IMR-90 (cell line): ENCODE results near the gene THRB. TPM values are rescaled to one million over a fixed set of nuclear protein-coding genes. Genes with fewer than 3 reads are reported as not detected.

Source experiments
- ATAC-seq: fragments of 200-7000 bp; cut with Tn5 transposase; 2 replicates; pipeline ENCODE4 v1.9.1; 2020; ENCODE audit warnings: low read depth, mild to moderate bottlenecking, moderate library complexity
- BruUV-seq: library from RNA; stranded (reverse); fragments of 400-500 nt; replicated peaks from 2 replicates; lab custom pipeline; 2021; lab: Mats Ljungman, UMichigan
- CTCF ChIA-PET: fragments of 300-600 bp; formaldehyde crosslinking; extraction: SDS; loops from one replicate; lab custom pipeline; 2021; ENCODE audit warnings: antibody characterized with exemption; lab: Yijun Ruan, JAX
- POLR2A ChIA-PET: fragments of 300-600 bp; sonication (Branson Sonifier 250); formaldehyde crosslinking; loops from one replicate; lab custom pipeline; 2022; ENCODE audit warnings: antibody characterized with exemption; ENCODE audit not compliant: unreplicated experiment; lab: Charles Lee
- DNase-seq: peaks from one replicate; pipeline ENCODE4 v3.0.0; 2013
- H2AFZ ChIP-seq: replicated peaks from 2 replicates; pipeline ENCODE3; 2013; ENCODE audit warnings: low read length, mild to moderate bottlenecking; ENCODE audit not compliant: poor library complexity
- H2AK5ac ChIP-seq: 2 replicates; pipeline ENCODE4 v1.6.1; 2013; ENCODE audit warnings: low read depth, low read length, inconsistent platforms
- H2AK9ac ChIP-seq: replicated peaks from 2 replicates; pipeline ENCODE3; 2013; ENCODE audit warnings: mild to moderate bottlenecking, low read depth, low read length, moderate library complexity; ENCODE audit not compliant: poor library complexity
- H2BK120ac ChIP-seq: 2 replicates; pipeline ENCODE4 v1.6.1; 2013; ENCODE audit warnings: low read depth, low read length, inconsistent platforms
- H2BK15ac ChIP-seq: 3 replicates; pipeline ENCODE4 v1.6.1; 2013; ENCODE audit warnings: low read depth, low read length, inconsistent platforms
- H2BK20ac ChIP-seq: 2 replicates; pipeline ENCODE4 v1.6.1; 2013; ENCODE audit warnings: low read depth, mild to moderate bottlenecking, inconsistent platforms, low read length, moderate library complexity
- H2BK5ac ChIP-seq: 2 replicates; pipeline ENCODE4 v1.6.1; 2013; ENCODE audit warnings: mild to moderate bottlenecking, low read depth, low read length, inconsistent platforms; ENCODE audit not compliant: poor library complexity, severe bottlenecking
- H3K14ac ChIP-seq: replicated peaks from 2 replicates; pipeline ENCODE4 v1.6.1; 2013; ENCODE audit warnings: low read depth, low read length, inconsistent platforms
- H3K18ac ChIP-seq: 2 replicates; pipeline ENCODE4 v1.6.1; 2013; ENCODE audit warnings: low read depth, low read length, control low read depth
- H3K23ac ChIP-seq: 2 replicates; pipeline ENCODE4 v1.6.1; 2013; ENCODE audit warnings: low read depth, low read length, inconsistent platforms
- H3K27ac ChIP-seq: 2 replicates; pipeline ENCODE4 v1.5.1; 2013; ENCODE audit warnings: mild to moderate bottlenecking, control low read depth, low read length; ENCODE audit not compliant: insufficient read depth
- H3K27me3 ChIP-seq: 2 replicates; pipeline ENCODE4 v1.6.1; 2013; ENCODE audit warnings: low read length; ENCODE audit not compliant: control insufficient read depth, insufficient read depth
- H3K36me3 ChIP-seq: 2 replicates; pipeline ENCODE4 v1.6.1; 2013; ENCODE audit warnings: low read length, mixed read lengths; ENCODE audit not compliant: control insufficient read depth, insufficient read depth
- H3K4ac ChIP-seq: 2 replicates; pipeline ENCODE4 v1.6.1; 2013; ENCODE audit warnings: low read depth, low read length, inconsistent platforms
- H3K4me1 ChIP-seq: 2 replicates; pipeline ENCODE4 v1.6.1; 2013; ENCODE audit warnings: low read length, mixed read lengths; ENCODE audit not compliant: control insufficient read depth, insufficient read depth
- H3K4me2 ChIP-seq: 2 replicates; pipeline ENCODE4 v1.6.1; 2013; ENCODE audit warnings: low read depth, mild to moderate bottlenecking, control low read depth, low read length, moderate library complexity
- H3K4me3 ChIP-seq: 2 replicates; pipeline ENCODE4 v1.5.1; 2013; ENCODE audit warnings: low read depth, mild to moderate bottlenecking, control low read depth, low read length, moderate library complexity; ENCODE audit not compliant: insufficient read depth
- H3K56ac ChIP-seq: 2 replicates; pipeline ENCODE4 v1.6.1; 2013; ENCODE audit warnings: low read length, inconsistent platforms; ENCODE audit not compliant: insufficient read depth; ENCODE audit errors: extremely low read depth
- H3K79me1 ChIP-seq, 2 experiments: 2 replicates each; pipeline ENCODE4 v1.6.1; 2013; ENCODE audit warnings: low read length in 2 of 2, inconsistent platforms in 1 of 2, low read depth in 1 of 2
- H3K9ac ChIP-seq: 2 replicates; pipeline ENCODE4 v1.6.1; 2013; ENCODE audit warnings: low read depth, low read length, control low read depth
- H3K9me1 ChIP-seq: 2 replicates; pipeline ENCODE4 v1.6.1; 2013; ENCODE audit warnings: low read length, inconsistent platforms; ENCODE audit not compliant: insufficient read depth
- H3K9me3 ChIP-seq: 2 replicates; pipeline ENCODE4 v1.6.1; 2013; ENCODE audit warnings: low read length; ENCODE audit not compliant: control insufficient read depth, insufficient read depth
- H4K20me1 ChIP-seq: 2 replicates; pipeline ENCODE4 v1.6.1; 2013; ENCODE audit warnings: low read length, inconsistent platforms; ENCODE audit not compliant: insufficient read depth
- H4K5ac ChIP-seq: 2 replicates; pipeline ENCODE4 v1.6.1; 2013; ENCODE audit warnings: mild to moderate bottlenecking, low read depth, low read length, control low read depth
- H4K8ac ChIP-seq, 2 experiments: 2 replicates each; pipeline ENCODE4 v1.6.1; 2013; ENCODE audit warnings: low read depth in 2 of 2, low read length in 2 of 2, control low read depth in 1 of 2, inconsistent platforms in 1 of 2
- H4K91ac ChIP-seq: 2 replicates; pipeline ENCODE4 v1.6.1; 2013; ENCODE audit warnings: low read depth, low read length, inconsistent platforms; ENCODE audit not compliant: insufficient read depth
- BHLHE40 ChIP-seq: fragments of 150-350 bp; IDR thresholded peaks from 2 replicates; pipeline ENCODE4 v1.6.1; 2016; ENCODE audit warnings: mild to moderate bottlenecking, low read depth, low read length
- CEBPB ChIP-seq: IDR thresholded peaks from 2 replicates; pipeline ENCODE4 v1.6.1; 2012; ENCODE audit warnings: low read depth, low read length, improper control_type of control experiment
- CHD1 ChIP-seq: IDR thresholded peaks from 2 replicates; pipeline ENCODE4 v1.6.1; 2012; ENCODE audit warnings: low read depth, low read length, improper control_type of control experiment
- MAFK ChIP-seq: IDR thresholded peaks from 2 replicates; pipeline ENCODE4 v1.6.1; 2012; ENCODE audit warnings: low read depth, low read length, improper control_type of control experiment
- MAZ ChIP-seq: IDR thresholded peaks from 2 replicates; pipeline ENCODE4 v1.6.1; 2012; ENCODE audit warnings: low read depth, mild to moderate bottlenecking, low read length, improper control_type of control experiment, moderate library complexity, borderline replicate concordance
- MXI1 ChIP-seq: IDR thresholded peaks from 2 replicates; pipeline ENCODE4 v1.6.1; 2012; ENCODE audit warnings: low read depth, mild to moderate bottlenecking, low read length, moderate library complexity, borderline replicate concordance
- NFE2L2 ChIP-seq: fragments of 150-350 bp; IDR thresholded peaks from 2 replicates; pipeline ENCODE4 v1.6.1; 2016; ENCODE audit warnings: low read depth, mild to moderate bottlenecking, low read length
- POLR2A ChIP-seq: IDR thresholded peaks from 2 replicates; pipeline ENCODE4 v1.6.1; 2012; ENCODE audit warnings: mild to moderate bottlenecking, low read depth, low read length
- RAD21 ChIP-seq: IDR thresholded peaks from 2 replicates; pipeline ENCODE4 v1.6.1; 2012; ENCODE audit warnings: low read length, improper control_type of control experiment
- RCOR1 ChIP-seq: IDR thresholded peaks from 2 replicates; pipeline ENCODE4 v1.6.1; 2012; ENCODE audit warnings: mild to moderate bottlenecking, low read length, improper control_type of control experiment; ENCODE audit not compliant: insufficient replicate concordance
- RFX5 ChIP-seq: IDR thresholded peaks from 2 replicates; pipeline ENCODE4 v1.8.0; 2012; ENCODE audit warnings: low read depth, mild to moderate bottlenecking, low read length, moderate library complexity
- SMC3 ChIP-seq: fragments of 150-350 bp; IDR thresholded peaks from 2 replicates; pipeline ENCODE4 v1.6.1; 2016; ENCODE audit warnings: low read depth, mild to moderate bottlenecking, antibody characterized with exemption, low read length, moderate library complexity
- WGBS, 2 experiments: methylation state at CpG; one replicate each; pipeline versions ENCODE4 v1.1.5 to v1.1.7; 2013; ENCODE audit warnings: missing lambda C conversion rate in 2 of 2; ENCODE audit not compliant: insufficient read length in 1 of 2; ENCODE audit errors: extremely low coverage in 2 of 2; 5-methylcytosine and 5-hydroxymethylcytosine counted together
- dilution Hi-C: fragments of 300-500 bp; cut with HindIII; formaldehyde crosslinking; loops from one replicate; pipeline ENCODE4 v1.14.3; 2018; ENCODE audit warnings: low sequenced_read_pairs; ENCODE audit not compliant: unreplicated experiment
- in situ Hi-C: fragments of 300-500 bp; cut with MboI; formaldehyde crosslinking; loops from 3 replicates; pipeline ENCODE4 v1.14.3; 2019; ENCODE audit warnings: low sequenced_read_pairs, inconsistent platforms, mixed read lengths
- intact Hi-C: fragments of 100-400 bp; cut with micrococcal nuclease; formaldehyde crosslinking; loops from 2 replicates; pipeline ENCODE4 v1.10.0; 2022
- polyA plus RNA-seq, 3 experiments: library from polyadenylated mRNA; depleted of rRNA; stranded (reverse); fragments of >200 nt; gene quantifications; 2 replicates each; pipeline ENCODE4 v1.2.3, GENCODE V29; 2012; ENCODE audit warnings: low replicate concordance in 1 of 3
- total RNA-seq: library from RNA; depleted of rRNA; stranded (reverse); fragments of >200 nt; gene quantifications from 2 replicates; pipeline ENCODE4 v1.2.3, GENCODE V29; 2012
- TF ChIP-seq, protein P1 (sequence below): fragments of 150-350 bp; IDR thresholded peaks from 2 replicates; pipeline ENCODE4 v1.6.1; 2016; ENCODE audit warnings: low read depth, mild to moderate bottlenecking, low read length, moderate library complexity, borderline replicate concordance
- TF ChIP-seq, protein P2 (sequence below): conservative IDR thresholded peaks from 2 replicates; pipeline ENCODE4 v1.5.1; 2012; ENCODE audit warnings: mild to moderate bottlenecking, low read depth, low read length, improper control_type of control experiment

THRB gene
- total and polyA plus RNA-seq, 2 of the 4 experiments (the other 2 are of a cell fraction), result under 0.01 TPM; not detected in 1

DNA sequence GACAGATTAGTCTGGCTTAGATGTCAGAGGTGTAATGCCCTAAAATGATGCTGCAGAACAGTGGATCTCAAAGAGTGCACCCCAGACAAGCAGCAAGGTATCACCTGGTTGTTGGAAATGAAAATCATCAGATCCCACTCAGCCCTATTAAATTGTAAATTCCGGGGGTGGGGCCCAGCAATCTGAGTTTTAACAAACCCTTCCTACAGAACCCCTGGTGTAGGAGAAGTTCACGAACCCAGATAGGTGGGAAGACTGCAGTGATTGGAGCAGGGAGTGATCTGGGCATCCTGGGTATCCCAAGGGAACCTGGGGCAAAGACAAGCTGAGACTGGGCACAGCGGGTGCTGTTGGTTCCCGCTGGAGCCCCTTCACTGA, 24.3 kb upstream of the THRB start:
- H3K4me2 ChIP-seq, result no peak overlapping the region
- WGBS, 2 experiments, result no CpG with 5 or more reads among the region's 4 CpGs

More for the DNA sequence above, 24.3 kb upstream of the THRB start:
- BruUV-seq, result no TSS peak
- H2BK5ac ChIP-seq, result no peak overlapping the region
- ChIA-PET POLR2A (no interaction called here), CTCF (no interaction called here)
- H3K4me3 ChIP-seq, result no peak overlapping the region
- no peak for DNase-seq
- ATAC-seq, result no peak
- no peak overlapping the region for H2AK9ac ChIP-seq
- H2BK15ac ChIP-seq, result no peak overlapping the region
- no peak overlapping the region for H3K9ac ChIP-seq
- H3K4me1 ChIP-seq, result no peaks in the 10 kb centered on the region
- H3K9me3 ChIP-seq, result no peaks in the 10 kb centered on the region
- H3K79me1 ChIP-seq, result no peaks in the 10 kb centered on the region
- dilution Hi-C loops (no loop called here), in situ Hi-C loops (no loop called here), intact Hi-C loops (no loop called here)
- H3K56ac ChIP-seq, result no peak overlapping the region
- H4K91ac ChIP-seq, result no peak overlapping the region
- H2AFZ ChIP-seq, result no peak overlapping the region
- H3K27ac ChIP-seq, result no peak overlapping the region
- TF ChIP-seq BHLHE40, result no peak
- TF ChIP-seq SMC3, result no peak
- no peak for TF ChIP-seq CEBPB
- TF ChIP-seq CHD1, result no peak
- TF ChIP-seq, protein P1, sequence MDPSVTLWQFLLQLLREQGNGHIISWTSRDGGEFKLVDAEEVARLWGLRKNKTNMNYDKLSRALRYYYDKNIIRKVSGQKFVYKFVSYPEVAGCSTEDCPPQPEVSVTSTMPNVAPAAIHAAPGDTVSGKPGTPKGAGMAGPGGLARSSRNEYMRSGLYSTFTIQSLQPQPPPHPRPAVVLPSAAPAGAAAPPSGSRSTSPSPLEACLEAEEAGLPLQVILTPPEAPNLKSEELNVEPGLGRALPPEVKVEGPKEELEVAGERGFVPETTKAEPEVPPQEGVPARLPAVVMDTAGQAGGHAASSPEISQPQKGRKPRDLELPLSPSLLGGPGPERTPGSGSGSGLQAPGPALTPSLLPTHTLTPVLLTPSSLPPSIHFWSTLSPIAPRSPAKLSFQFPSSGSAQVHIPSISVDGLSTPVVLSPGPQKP, result no peak
- no peak for TF ChIP-seq MXI1
- no peak for TF ChIP-seq RAD21
- TF ChIP-seq, protein P2, sequence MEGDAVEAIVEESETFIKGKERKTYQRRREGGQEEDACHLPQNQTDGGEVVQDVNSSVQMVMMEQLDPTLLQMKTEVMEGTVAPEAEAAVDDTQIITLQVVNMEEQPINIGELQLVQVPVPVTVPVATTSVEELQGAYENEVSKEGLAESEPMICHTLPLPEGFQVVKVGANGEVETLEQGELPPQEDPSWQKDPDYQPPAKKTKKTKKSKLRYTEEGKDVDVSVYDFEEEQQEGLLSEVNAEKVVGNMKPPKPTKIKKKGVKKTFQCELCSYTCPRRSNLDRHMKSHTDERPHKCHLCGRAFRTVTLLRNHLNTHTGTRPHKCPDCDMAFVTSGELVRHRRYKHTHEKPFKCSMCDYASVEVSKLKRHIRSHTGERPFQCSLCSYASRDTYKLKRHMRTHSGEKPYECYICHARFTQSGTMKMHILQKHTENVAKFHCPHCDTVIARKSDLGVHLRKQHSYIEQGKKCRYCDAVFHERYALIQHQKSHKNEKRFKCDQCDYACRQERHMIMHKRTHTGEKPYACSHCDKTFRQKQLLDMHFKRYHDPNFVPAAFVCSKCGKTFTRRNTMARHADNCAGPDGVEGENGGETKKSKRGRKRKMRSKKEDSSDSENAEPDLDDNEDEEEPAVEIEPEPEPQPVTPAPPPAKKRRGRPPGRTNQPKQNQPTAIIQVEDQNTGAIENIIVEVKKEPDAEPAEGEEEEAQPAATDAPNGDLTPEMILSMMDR, result no peak
- no peak for TF ChIP-seq MAZ
- TF ChIP-seq POLR2A, result no peak
- TF ChIP-seq RCOR1, result no peak
- no peak for TF ChIP-seq MAFK
- TF ChIP-seq RFX5, result no peak
- TF ChIP-seq NFE2L2, result no peak
- no peak overlapping the region for H3K14ac ChIP-seq
- H3K9me1 ChIP-seq, result no peaks in the 10 kb centered on the region
- no peak overlapping the region for H3K4ac ChIP-seq
- H2AK5ac ChIP-seq, result no peak overlapping the region
- no peak overlapping the region for H2BK20ac ChIP-seq
- H3K18ac ChIP-seq, result no peak overlapping the region
- no peaks in the 10 kb centered on the region for H3K36me3 ChIP-seq
- no peak overlapping the region for H2BK120ac ChIP-seq
- no peaks in the 10 kb centered on the region for H4K20me1 ChIP-seq
- H3K27me3 ChIP-seq, result peaks cover 26% of the 10 kb centered on the region
- H3K23ac ChIP-seq, result no peak overlapping the region
- H4K8ac ChIP-seq, result no peak overlapping the region
- no peak overlapping the region for H4K5ac ChIP-seq
